SHP77 treated with DMSO at 0.1 percent for 48 hours (cell line): Measurements from ENCODE around the gene SLC16A4.
A peak's percentile ranks its signal among the peaks of the same experiment; 100 is the strongest.
"Not testable (repeated sequence)": the region's sequence is repeated elsewhere in the genome, so short reads cannot be mapped to it uniquely, and the experiment has no call there.

ENCODE experiments used
- DNase-seq: peaks from one replicate; lab custom pipeline; 2025; lab: John Stamatoyannopoulos, UW

Gene SLC16A4

GRCh38 chr1:110408488-110408887, 17.7 kb upstream of the SLC16A4 start:
- DNase-seq: no peak

- DNase-seq: peak; percentile 69
Measured at GRCh38 chr1:110407260-110408210, 16.7 kb upstream of the SLC16A4 start, which contains the start of gene LAMTOR5. TSS of gene LAMTOR5 (minus strand) at chr1:110407694. CDS start at chr1:110407620, 74 bp downstream.

- DNase-seq: not testable (repeated sequence)
Measured at GRCh38 chr1:110406407-110406806, 15.6 kb upstream of the SLC16A4 start.

- DNase-seq: no peak
Measured at GRCh38 chr1:110404401-110404800, 13.6 kb upstream of the SLC16A4 start.

- no peak for DNase-seq
Measured at GRCh38 chr1:110403805-110404204, 13.0 kb upstream of the SLC16A4 start.

GRCh38 chr1:110396259-110396958, 5.6 kb upstream of the SLC16A4 start:
- not testable (repeated sequence) for DNase-seq

- no peak for DNase-seq
Measured at GRCh38 chr1:110394493-110394820, 3.6 kb upstream of the SLC16A4 start.

- no peak for DNase-seq
Measured at GRCh38 chr1:110393691-110394492, 3.1 kb upstream of the SLC16A4 start.

- DNase-seq: no peak
Measured at GRCh38 chr1:110393286-110393685, 2.5 kb upstream of the SLC16A4 start.

GRCh38 chr1:110390096-110390495, 730 bp downstream of the SLC16A4 start:
- no peak for DNase-seq

GRCh38 chr1:110387048-110387754, 3.6 kb downstream of the SLC16A4 start:
- no peak for DNase-seq

GRCh38 chr1:110385369-110385768, 5.5 kb downstream of the SLC16A4 start:
- no peak for DNase-seq

GRCh38 chr1:110384581-110385321, 6.1 kb downstream of the SLC16A4 start:
- no peak for DNase-seq

GRCh38 chr1:110383251-110383990, 7.4 kb downstream of the SLC16A4 start:
- DNase-seq: no peak

- no peak for DNase-seq
Measured at GRCh38 chr1:110380672-110381283, 10.0 kb downstream of the SLC16A4 start.

- DNase-seq: no peak
Measured at GRCh38 chr1:110375490-110375889, 15.3 kb downstream of the SLC16A4 start.

GRCh38 chr1:110370827-110371226, 20.0 kb downstream of the SLC16A4 start:
- DNase-seq: no peak

- DNase-seq: no peak
Measured at GRCh38 chr1:110364221-110364620, 26.6 kb downstream of the SLC16A4 start.

GRCh38 chr1:110361856-110362255, 29.0 kb downstream of the SLC16A4 start:
- DNase-seq: no peak

GRCh38 chr1:110360431-110360830, 30.4 kb downstream of the SLC16A4 start:
- DNase-seq: no peak
